GM19035 (cell line): ENCODE results near the gene CSMD2.

ENCODE experiments used
- ATAC-seq: cut with Tn5 transposase; IDR thresholded peaks from one replicate; pipeline ENCODE4 v1.9.1; 2021; ENCODE audit not compliant: unreplicated experiment

CSMD2 gene

GRCh38 chr1:33655496-33655895 lies 509.5 kb downstream of the CSMD2 start:
- ATAC-seq, result no peak

GRCh38 chr1:33654267-33654834 lies 510.7 kb downstream of the CSMD2 start:
- no peak for ATAC-seq

GRCh38 chr1:33653226-33653625 lies 511.8 kb downstream of the CSMD2 start:
- no peak for ATAC-seq

- no peak for ATAC-seq
Measured at GRCh38 chr1:33650708-33651107, 514.3 kb downstream of the CSMD2 start.

- ATAC-seq, result no peak
Measured at GRCh38 chr1:33649759-33650158, 515.3 kb downstream of the CSMD2 start.

GRCh38 chr1:33643216-33643615 lies 521.8 kb downstream of the CSMD2 start:
- ATAC-seq, result no peak

- ATAC-seq, result no peak
Measured at GRCh38 chr1:33641104-33641830, 523.8 kb downstream of the CSMD2 start.

- no peak for ATAC-seq
Measured at GRCh38 chr1:33640114-33640660, 524.8 kb downstream of the CSMD2 start.

- ATAC-seq, result no peak
Measured at GRCh38 chr1:33637846-33638440, 527.1 kb downstream of the CSMD2 start.

- no peak for ATAC-seq
Measured at GRCh38 chr1:33636209-33636608, 528.8 kb downstream of the CSMD2 start.

GRCh38 chr1:33635336-33636012 lies 529.6 kb downstream of the CSMD2 start:
- ATAC-seq, result no peak

GRCh38 chr1:33634806-33635205 lies 530.2 kb downstream of the CSMD2 start:
- no peak for ATAC-seq

GRCh38 chr1:33634143-33634542 lies 530.9 kb downstream of the CSMD2 start:
- ATAC-seq, result no peak

- no peak for ATAC-seq
Measured at GRCh38 chr1:33633019-33633801, 531.8 kb downstream of the CSMD2 start.

GRCh38 chr1:33630686-33631085 lies 534.3 kb downstream of the CSMD2 start:
- ATAC-seq, result no peak

- no peak for ATAC-seq
Measured at GRCh38 chr1:33626801-33627200, 538.2 kb downstream of the CSMD2 start.

GRCh38 chr1:33624991-33625870 lies 539.8 kb downstream of the CSMD2 start:
- no peak for ATAC-seq

GRCh38 chr1:33624261-33624990 lies 540.6 kb downstream of the CSMD2 start:
- ATAC-seq, result no peak

GRCh38 chr1:33623811-33624210 lies 541.2 kb downstream of the CSMD2 start:
- ATAC-seq, result no peak
